NCI-H345 (cell line): ENCODE data around the gene MYL2.

Experiments used
- DNase-seq: peaks from one replicate; lab custom pipeline; 2025; lab: John Stamatoyannopoulos, UW

The MYL2 gene

DNA sequence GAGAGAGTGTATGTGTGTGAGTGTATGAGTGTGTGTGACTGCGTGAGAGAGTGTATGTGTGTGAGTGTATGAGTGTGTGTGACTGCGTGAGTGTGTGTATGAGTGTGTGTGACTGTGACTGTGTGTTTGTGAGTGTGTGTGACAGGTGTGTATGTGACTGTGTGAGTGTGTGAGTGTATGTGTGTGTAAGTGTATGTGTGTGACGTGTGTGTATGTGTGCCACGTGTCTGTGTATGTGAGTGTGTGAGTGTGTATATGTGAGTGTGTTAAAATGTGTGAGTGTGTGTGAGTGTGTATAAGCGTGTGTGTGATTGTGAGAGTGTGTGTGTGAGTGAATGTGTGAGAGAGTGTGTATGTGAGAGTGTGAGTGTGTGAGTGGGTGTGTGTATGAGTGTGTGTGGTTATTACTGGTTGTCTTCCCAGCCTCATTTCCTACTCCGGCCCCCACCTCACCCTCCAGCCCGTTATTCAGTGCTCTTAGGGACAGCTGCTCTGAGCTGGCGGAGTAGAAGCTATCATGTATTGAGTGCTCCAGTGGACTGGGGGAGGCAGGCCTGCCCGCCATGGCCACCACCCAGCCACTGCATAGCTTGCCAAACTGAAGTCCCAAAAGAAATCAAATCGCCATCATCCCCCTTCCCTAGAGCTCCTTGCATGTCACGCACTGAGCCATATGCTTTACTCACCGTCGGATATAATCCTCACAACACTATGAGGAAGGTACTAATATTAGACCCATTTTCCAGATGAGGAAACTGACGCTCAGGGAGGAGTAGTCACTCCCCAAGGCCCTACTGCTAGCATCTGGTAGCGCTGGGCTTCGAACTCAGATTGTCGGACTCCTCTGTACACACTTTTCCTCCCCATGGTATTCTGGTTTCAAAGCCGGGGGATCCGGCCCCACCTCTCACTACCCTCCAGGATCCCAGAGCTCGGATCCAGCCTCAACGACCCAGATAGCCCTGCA lies 10.3 kb upstream of the MYL2 start:
- DNase-seq: no peak

DNA sequence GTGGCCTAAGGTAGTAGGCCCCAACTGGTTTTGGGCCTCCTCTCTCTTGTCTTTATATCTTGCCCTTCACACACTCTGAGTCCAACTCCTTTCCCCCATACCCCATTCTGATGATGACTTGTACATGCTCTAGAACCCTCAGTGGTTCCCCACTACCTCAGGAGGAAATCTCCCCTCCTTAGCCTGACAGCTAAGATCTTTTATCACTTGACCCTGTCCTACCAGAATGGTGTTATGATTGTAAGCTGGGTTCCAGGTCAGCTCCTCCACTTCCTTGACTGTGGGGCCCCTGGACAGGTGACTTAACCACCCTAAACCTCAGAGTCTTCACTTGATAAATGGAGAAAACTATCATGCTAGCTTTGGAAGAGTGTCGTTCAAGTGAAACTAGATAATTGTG lies 9.4 kb upstream of the MYL2 start:
- DNase-seq: no peak

GRCh38 chr12:110928700-110929099 lies 8.3 kb upstream of the MYL2 start:
- DNase-seq: no peak

DNA sequence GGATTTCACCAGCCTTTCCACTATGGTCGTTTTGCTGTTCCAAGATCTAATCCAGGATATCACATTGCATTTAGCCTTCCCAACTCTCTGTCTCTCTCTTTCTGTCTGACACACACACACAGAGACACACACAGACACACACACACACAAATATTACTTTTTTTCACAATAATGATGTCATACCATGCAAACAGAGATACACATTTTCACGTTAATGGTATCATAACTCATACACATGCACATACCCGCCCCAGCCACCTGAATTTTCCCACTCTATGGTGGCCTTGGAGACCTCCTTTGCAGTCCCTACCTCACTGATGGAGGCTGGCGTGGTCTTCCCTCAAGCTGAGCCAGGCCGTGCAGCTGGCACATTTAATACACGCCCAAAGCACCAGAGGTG lies 7.2 kb upstream of the MYL2 start:
- no peak for DNase-seq

DNA sequence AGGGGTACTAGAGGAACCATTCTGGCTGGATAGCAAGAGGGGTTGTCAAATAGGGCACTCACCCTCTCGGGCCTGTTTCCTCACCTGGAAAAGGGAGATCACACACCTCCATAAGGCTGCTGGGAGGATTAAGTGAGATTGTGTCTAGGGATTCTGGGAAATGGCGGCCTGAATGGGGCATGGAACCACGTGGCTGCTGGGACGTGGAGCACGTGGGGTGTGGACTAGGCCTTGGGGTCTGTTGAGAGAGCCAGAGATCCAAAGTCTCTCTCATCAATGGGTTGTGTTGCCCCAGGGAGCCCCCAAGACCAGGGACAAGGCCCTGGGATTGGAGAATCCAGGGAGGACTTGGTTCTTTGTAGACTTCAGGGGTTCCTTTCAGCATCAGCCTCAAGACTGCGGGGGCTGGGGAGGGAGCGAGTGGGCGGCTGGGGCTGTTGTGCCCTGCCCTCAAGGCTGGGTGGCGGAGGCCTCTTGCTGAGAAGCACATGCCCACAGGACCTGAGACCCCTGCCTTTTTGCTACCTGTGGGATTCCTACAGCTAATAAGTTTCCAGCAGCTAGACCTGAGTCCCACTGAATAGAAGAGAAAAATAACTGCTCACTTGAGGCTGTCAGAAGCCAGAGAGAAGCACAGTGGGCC lies 3.4 kb upstream of the MYL2 start:
- no peak for DNase-seq

GRCh38 chr12:110923192-110923591 lies 2.8 kb upstream of the MYL2 start:
- no peak for DNase-seq

DNA sequence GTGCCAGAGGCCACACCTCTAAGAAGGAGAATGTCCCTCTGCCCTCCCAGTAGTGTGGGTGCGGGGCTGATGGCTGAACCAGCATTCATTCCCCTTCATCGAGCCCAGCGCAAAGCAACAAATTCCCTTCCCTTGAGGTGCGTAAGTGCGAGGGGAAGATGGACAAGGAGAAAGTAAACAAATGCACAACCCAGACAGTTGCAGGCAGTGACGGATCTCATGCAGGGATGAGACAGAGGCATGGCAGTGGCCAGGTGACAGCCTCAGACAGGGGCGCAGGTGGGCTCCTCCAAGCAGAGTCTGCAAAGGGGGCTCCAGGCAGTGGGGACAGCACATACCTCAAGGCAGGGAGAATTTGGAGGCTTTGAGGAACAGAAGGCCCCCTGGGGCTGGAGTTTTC lies 2.3 kb upstream of the MYL2 start:
- no peak for DNase-seq

DNA sequence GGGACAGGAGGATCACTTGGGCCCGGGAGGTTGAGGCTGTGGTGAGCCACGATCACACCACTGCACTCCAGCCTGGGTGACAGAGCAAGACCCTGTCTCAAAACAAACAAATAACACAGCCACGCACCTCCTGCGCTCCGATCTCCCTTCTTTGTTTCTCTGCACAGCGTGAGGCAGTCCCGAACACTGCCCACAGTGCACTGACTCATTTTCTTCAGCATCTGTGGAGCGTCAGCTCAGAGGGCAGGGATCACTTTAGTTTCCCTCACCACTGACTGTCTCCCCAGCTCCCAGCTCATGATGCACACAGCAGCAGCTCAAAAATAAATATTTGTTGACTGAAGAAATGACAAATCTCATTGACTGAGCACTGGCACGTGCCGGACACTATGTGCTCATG lies 883 bp upstream of the MYL2 start:
- DNase-seq: no peak

DNA sequence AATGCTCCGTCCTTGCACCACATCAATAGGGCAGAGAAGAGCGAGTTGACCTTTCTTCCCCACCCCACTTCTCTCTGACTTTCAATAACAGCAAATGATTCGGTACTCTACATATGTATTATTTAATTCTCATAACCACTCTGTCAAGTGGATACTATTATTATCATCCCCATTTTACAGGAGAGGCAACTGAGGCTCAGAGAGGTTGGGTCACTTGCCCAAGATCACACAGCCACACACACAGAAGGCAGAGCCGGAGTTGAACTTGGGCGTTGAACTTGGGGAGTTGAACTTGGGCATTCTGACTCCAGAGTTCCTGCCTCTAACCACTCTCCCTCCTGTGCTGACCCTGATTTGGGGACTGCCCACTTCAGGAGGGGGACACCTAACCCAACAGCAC lies 659 bp downstream of the MYL2 start:
- DNase-seq: no peak

DNA sequence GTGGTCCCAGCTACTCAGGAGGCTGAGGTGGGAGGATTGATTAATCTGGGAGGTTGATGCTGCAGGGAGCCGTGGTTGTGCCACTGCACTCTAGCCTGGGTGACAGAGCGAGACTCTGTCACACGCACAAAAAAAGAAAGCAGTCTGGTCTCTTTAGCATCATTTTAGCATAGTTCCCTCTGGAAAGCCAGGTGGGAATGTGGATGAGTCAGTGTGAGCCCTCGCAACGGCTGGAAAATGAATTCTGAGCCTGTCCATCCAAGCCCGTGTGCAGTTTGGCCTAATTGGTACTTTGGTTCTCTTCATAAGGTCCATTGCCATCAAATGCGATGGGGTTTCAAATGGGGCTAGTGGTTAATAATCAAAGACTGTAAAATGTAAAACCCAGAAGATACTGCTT lies 2.4 kb downstream of the MYL2 start:
- DNase-seq: no peak

DNA sequence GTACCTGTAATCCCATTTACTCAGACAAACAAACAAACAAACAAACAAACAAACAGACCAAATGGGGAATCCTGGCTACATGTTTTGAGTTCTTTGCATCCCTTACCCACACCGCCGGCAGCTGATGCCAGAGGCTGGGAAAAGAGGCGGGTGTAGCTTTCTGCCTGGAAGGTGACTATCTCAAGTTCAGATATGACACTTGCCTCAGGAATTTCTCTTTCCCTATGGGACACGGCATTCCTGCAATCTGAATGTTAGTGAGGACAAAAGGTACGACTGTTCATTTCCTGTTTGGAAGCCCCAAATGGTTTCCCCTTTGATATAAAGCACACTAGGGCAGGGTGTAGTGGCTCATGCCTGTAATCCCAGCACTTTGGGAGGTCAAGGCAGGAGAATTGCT lies 2.9 kb downstream of the MYL2 start:
- no peak for DNase-seq

GRCh38 chr12:110916295-110916875 lies 4.0 kb downstream of the MYL2 start:
- no peak for DNase-seq

DNA sequence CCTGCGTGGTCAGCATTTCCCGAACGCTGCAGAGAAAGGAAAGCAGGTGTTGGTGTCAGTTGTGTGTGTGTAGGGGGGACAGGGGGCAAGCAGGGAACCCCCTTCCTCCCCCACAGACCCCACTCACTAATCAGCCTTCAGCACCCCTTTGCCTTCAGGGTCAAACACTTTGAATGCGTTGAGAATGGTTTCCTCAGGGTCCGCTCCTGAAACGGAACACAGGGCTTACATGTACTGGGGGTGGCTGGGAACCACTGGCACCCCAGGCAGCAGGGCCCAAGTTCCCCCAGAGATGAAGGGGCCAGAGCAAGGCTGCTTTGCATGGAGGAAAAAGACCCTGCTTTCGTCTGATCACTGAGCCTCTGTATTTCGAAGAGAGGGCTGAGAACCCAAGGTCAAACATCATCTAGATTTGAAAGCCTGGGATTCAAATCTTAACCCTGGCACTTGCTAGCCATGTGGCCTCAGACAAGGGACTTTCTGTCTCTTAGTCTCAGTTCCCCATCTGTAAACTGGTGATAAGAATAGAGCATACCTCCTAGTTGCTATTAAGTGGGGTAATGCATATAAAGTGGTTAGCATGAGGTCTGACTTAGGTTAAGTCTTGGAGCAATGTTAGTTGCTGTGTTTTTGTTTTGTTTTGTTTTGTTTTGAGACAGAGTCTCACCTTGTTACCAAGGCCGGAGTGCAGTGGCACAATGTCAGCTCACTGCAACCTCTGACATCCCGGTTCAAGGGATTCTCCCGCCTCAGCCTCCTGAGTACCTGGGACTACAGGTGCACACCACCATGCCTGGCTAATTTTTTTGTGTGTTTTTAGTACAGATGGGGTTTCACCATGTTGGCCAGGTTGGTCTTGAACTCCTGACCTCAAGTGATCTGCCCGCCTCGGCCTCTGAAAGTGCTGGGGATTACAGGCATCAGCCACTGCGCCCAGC lies 7.0 kb downstream of the MYL2 start:
- DNase-seq: no peak

GRCh38 chr12:110912263-110912662 lies 8.1 kb downstream of the MYL2 start:
- no peak for DNase-seq

- DNase-seq: no peak
Measured at GRCh38 chr12:110908377-110909152, 11.8 kb downstream of the MYL2 start.

GRCh38 chr12:110907583-110907982 lies 12.8 kb downstream of the MYL2 start:
- DNase-seq: no peak

GRCh38 chr12:110906985-110907384 lies 13.4 kb downstream of the MYL2 start:
- DNase-seq: no peak

GRCh38 chr12:110906516-110906915 lies 13.9 kb downstream of the MYL2 start:
- no peak for DNase-seq

DNA sequence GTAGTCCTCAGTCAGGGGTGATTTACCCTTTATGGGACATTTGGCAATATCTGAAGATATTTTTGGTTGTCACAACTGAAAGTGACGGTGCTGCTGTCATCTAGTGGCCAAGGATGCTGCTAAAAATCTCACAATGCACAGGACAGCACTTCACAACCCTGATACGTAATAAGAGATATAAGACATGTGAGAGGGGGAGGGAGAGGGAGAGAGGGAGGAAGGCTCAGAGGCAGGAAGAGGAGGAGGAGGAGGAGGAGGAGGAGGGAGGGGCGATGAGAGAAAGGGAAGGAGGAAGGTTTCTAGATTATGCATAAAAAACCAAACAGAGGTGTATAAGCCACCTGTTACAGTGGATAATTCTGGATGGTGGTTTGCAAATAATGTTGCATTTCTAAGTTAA lies 14.3 kb downstream of the MYL2 start:
- no peak for DNase-seq

DNA sequence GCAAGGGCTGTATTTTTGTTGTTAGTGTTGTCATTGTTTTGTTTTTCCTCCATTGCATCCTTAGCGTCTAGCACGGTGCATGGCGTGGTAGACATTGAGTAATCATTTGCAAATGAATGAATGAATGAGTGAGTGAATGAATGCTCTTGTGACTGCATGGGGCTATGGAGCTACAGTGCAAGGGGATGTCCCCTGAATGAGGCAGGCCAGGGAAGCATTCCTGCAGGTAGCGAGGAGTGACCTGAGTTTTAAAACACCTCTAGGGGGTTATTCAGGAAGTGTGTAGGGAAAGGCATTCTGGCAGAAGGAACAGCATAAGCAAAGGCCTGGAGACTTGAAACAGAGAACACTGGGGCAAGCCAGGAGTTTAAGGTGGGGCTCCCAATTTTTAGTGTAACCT lies 16.9 kb downstream of the MYL2 start:
- no peak for DNase-seq

- no peak for DNase-seq
Measured at GRCh38 chr12:110901401-110901800, 19.0 kb downstream of the MYL2 start.
